Measurements from ENCODE around the gene GPC1. TPM values are rescaled to one million over a fixed set of nuclear protein-coding genes. Genes with fewer than 3 reads are reported as not detected.

Gene GPC1
- total and polyA plus RNA-seq, 2 of the 13 experiments (the other 11 are each of a cell fraction or from before 2014, with no cell fraction given): 4.0 to 5.5 TPM

DNA sequence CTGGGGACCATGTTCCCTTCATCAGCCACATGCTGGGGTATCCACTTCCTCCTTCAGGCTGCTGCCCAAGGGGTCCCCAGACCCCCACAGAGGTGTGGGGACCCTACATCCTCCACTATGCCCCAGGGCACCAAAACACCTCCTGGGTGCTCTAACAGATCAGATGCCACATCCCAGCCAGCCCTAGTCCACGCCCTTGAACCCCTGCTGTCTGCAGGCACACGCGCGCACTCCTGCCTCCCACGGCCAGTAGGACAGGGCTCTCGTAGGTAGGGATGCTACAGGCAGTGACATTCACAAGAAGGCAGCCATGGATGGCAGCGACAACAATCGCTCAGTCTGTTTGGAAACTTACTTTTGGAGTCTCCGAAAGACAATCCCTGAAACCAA, 3.0 kb upstream of the GPC1 start (continued):
- TF ChIP-seq MXD3 (CRISPR knock-in tag; IDR thresholded peaks at IDR 0.05): no peak
- TF ChIP-seq RFX1 (IDR thresholded peaks at IDR 0.05): no peak
- TF ChIP-seq ZNF335 (CRISPR knock-in tag; IDR thresholded peaks at IDR 0.05): no peak
- no peak for TF ChIP-seq SP5 (CRISPR knock-in tag; IDR thresholded peaks at IDR 0.05; ENCODE audit: borderline replicate concordance, low read depth)

GRCh38 chr2:240432820-240433801, 2.4 kb upstream of the GPC1 start:
- Histone ChIP-seq H3K27ac (ENCODE audit: extremely low read length, insufficient read depth, low read length) (no peak overlapping the region), H3K4me2 (ENCODE audit: low read depth, low read length) (no peak overlapping the region), H3K9ac (ENCODE audit: insufficient read depth, low read depth, low read length) (no peak overlapping the region), H2AFZ (ENCODE audit: low read length) (no peak overlapping the region), H3K27me3 (ENCODE audit: control insufficient read depth in 1 of 2, insufficient read depth in 2 of 2, low read length in 2 of 2) (peaks cover 37 to 86% of the 10 kb centered on the region in 2 experiments), H3K4me3 (replicated peaks in 1 of 3; ENCODE audit: insufficient read depth in 1 of 3, low read depth in 2 of 3, low read length in 3 of 3) (no peak overlapping the region), H3K9me3 (ENCODE audit: low read length) (no peaks in the 10 kb centered on the region), H3K79me2 (ENCODE audit: insufficient read depth, low read length) (no peaks in the 10 kb centered on the region), H3K4me1 (ENCODE audit: insufficient read depth, low read length) (peaks cover 10% of the 10 kb centered on the region), H4K20me1 (ENCODE audit: insufficient read depth, low read length) (peaks cover 3% of the 10 kb centered on the region; the same call in 1 of the 2 replicates), H3K36me3 (replicated peaks in 1 of 2; ENCODE audit: control insufficient read depth in 1 of 2, insufficient read depth in 2 of 2, low read length in 2 of 2) (no peaks in the 10 kb centered on the region)
- no peak for DNase-seq (ENCODE audit: low spot score)
- ChIA-PET POLR2A (interaction anchor here (1.1 kb wide), 1 partner anchor 181 kb away, joined by 4 read pairs; no protein-coding TSS in a partner anchor), CTCF (ENCODE audit: low intra/inter-chr PET ratio, low total read pairs) (no interaction called here)
- intact Hi-C loops (cut with micrococcal nuclease; ENCODE audit: unreplicated experiment): no loop called here
- no peak for FAIRE-seq
- 0 out of 3 replicates have a peak, but pooled peaks have one; percentile 1 for ATAC-seq
- in situ Hi-C loops (cut with HindIII; ENCODE audit: extremely low pct_ligation_motif_present, low pct_unique_long_range_greater_than_20kb): no loop called here
- 17% methylated on average over 26 of the region's 34 CpGs for WGBS (ENCODE audit: low lambda C conversion rate)
- no TSS peak for BruUV-seq (replicated peaks)
- TF ChIP-seq, protein P1, sequence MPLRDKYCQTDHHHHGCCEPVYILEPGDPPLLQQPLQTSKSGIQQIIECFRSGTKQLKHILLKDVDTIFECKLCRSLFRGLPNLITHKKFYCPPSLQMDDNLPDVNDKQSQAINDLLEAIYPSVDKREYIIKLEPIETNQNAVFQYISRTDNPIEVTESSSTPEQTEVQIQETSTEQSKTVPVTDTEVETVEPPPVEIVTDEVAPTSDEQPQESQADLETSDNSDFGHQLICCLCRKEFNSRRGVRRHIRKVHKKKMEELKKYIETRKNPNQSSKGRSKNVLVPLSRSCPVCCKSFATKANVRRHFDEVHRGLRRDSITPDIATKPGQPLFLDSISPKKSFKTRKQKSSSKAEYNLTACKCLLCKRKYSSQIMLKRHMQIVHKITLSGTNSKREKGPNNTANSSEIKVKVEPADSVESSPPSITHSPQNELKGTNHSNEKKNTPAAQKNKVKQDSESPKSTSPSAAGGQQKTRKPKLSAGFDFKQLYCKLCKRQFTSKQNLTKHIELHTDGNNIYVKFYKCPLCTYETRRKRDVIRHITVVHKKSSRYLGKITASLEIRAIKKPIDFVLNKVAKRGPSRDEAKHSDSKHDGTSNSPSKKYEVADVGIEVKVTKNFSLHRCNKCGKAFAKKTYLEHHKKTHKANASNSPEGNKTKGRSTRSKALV (CRISPR knock-in tag; IDR thresholded peaks at IDR 0.05): 0 out of 2 replicates have a peak, but pooled peaks have one; percentile 2
- TF ChIP-seq HMGXB4 (CRISPR knock-in tag; IDR thresholded peaks at IDR 0.05; ENCODE audit: borderline replicate concordance in 1 of 2, low read depth in 1 of 2) (no peak), ZMAT5 (CRISPR knock-in tag; IDR thresholded peaks at IDR 0.05; ENCODE audit: borderline replicate concordance, low read depth) (no peak), CENPT (CRISPR knock-in tag; IDR thresholded peaks at IDR 0.05; ENCODE audit: low read depth) (0 out of 2 replicates have a peak, but pooled peaks have one; percentile 32), ZKSCAN5 (CRISPR knock-in tag; IDR thresholded peaks at IDR 0.05) (no peak), ARID5B (CRISPR knock-in tag; IDR thresholded peaks at IDR 0.05) (no peak)
